ENCODE results near the gene WDFY4. TPM values are rescaled to one million over a fixed set of nuclear protein-coding genes. Genes with fewer than 3 reads are reported as not detected.

The WDFY4 gene
- total and polyA plus RNA-seq, 8 donors: 2.8 to 23.6 (median 4.8) TPM

- no peaks in the 10 kb centered on the region for H3K27me3 ChIP-seq
- no peak for DNase-seq
- peaks cover 0 to 23% of the 10 kb centered on the region in 2 donors for H3K36me3 ChIP-seq
- no peak overlapping the region for H3K4me3 ChIP-seq
- intact Hi-C loops (cut with DNase I): no loop called here
- ATAC-seq: no peak
- no peaks in the 10 kb centered on the region for H3K4me1 ChIP-seq
- no peak for TF ChIP-seq CTCF (IDR thresholded peaks at IDR 0.05)
- H3K9me3 ChIP-seq: no peaks in the 10 kb centered on the region
- H3K27ac ChIP-seq: no peak overlapping the region
Measured at GRCh38 chr10:48818861-48819520, 134.3 kb downstream of the WDFY4 start.

- ATAC-seq: no peak
- intact Hi-C loops (cut with DNase I): no loop called here
- Histone ChIP-seq H3K4me1 (no peaks in the 10 kb centered on the region), H3K4me3 (no peak overlapping the region), H3K27ac (no peak overlapping the region), H3K27me3 (no peaks in the 10 kb centered on the region), H3K36me3 (peaks cover 0 to 21% of the 10 kb centered on the region in 2 donors), H3K9me3 (no peaks in the 10 kb centered on the region)
- DNase-seq: no peak
- TF ChIP-seq CTCF (IDR thresholded peaks at IDR 0.05): no peak
Measured at GRCh38 chr10:48819783-48820182, 135.1 kb downstream of the WDFY4 start.

- Histone ChIP-seq H3K9me3 (no peaks in the 10 kb centered on the region), H3K36me3 (peaks cover 0 to 21% of the 10 kb centered on the region in 2 donors), H3K4me3 (no peak overlapping the region), H3K4me1 (no peaks in the 10 kb centered on the region), H3K27me3 (no peaks in the 10 kb centered on the region), H3K27ac (no peak overlapping the region)
- intact Hi-C loops (cut with DNase I): no loop called here
- DNase-seq: no peak
- ATAC-seq: no peak
- no peak for TF ChIP-seq CTCF (IDR thresholded peaks at IDR 0.05)
Measured at GRCh38 chr10:48820231-48820630, 135.6 kb downstream of the WDFY4 start.

- Histone ChIP-seq H3K9me3 (no peaks in the 10 kb centered on the region), H3K4me3 (no peak overlapping the region), H3K27me3 (no peaks in the 10 kb centered on the region), H3K36me3 (peaks cover 0 to 21% of the 10 kb centered on the region in 2 donors), H3K4me1 (no peaks in the 10 kb centered on the region), H3K27ac (no peak overlapping the region)
- ATAC-seq (no peak), DNase-seq (no peak)
- intact Hi-C loops (cut with DNase I): no loop called here
- TF ChIP-seq CTCF (IDR thresholded peaks at IDR 0.05): no peak
Measured at GRCh38 chr10:48820699-48821098, 136.0 kb downstream of the WDFY4 start.

- Histone ChIP-seq H3K4me1 (no peaks in the 10 kb centered on the region), H3K36me3 (peaks cover 0 to 21% of the 10 kb centered on the region in 2 donors), H3K4me3 (no peak overlapping the region), H3K9me3 (no peaks in the 10 kb centered on the region), H3K27ac (no peak overlapping the region), H3K27me3 (no peaks in the 10 kb centered on the region)
- ATAC-seq (no peak), DNase-seq (no peak)
- intact Hi-C loops (cut with DNase I): no loop called here
- no peak for TF ChIP-seq CTCF (IDR thresholded peaks at IDR 0.05)
Measured at GRCh38 chr10:48821111-48821510, 136.4 kb downstream of the WDFY4 start.

All from left lung (tissue), 10 donors.